AG10803 (cell line): ENCODE data around the gene PHF19.

Source experiments
- DNase-seq: peaks from one replicate; pipeline ENCODE4 v3.0.0; 2010; ENCODE audit warnings: low read depth
- H3K4me3 ChIP-seq: 2 replicates; pipeline ENCODE4 v1.5.1; 2011; ENCODE audit warnings: mild to moderate bottlenecking, low read length, control low read depth
- CTCF ChIP-seq: conservative IDR thresholded peaks from 2 replicates; pipeline ENCODE4 v1.5.1; 2011; ENCODE audit warnings: mild to moderate bottlenecking, low read length, control low read depth, inconsistent platforms

The PHF19 gene

GRCh38 chr9:120863833-120864232, 13.2 kb downstream of the PHF19 start:
- H3K4me3 ChIP-seq, result no peak overlapping the region
- no peak for TF ChIP-seq CTCF
- no peak for DNase-seq

GRCh38 chr9:120862452-120862851, 14.5 kb downstream of the PHF19 start:
- no peak overlapping the region for H3K4me3 ChIP-seq
- no peak for DNase-seq
- no peak for TF ChIP-seq CTCF

GRCh38 chr9:120861935-120862334, 15.1 kb downstream of the PHF19 start:
- TF ChIP-seq CTCF, result no peak
- no peak overlapping the region for H3K4me3 ChIP-seq
- DNase-seq, result no peak

- no peak overlapping the region for H3K4me3 ChIP-seq
- no peak for TF ChIP-seq CTCF
- DNase-seq, result no peak
Observed at GRCh38 chr9:120860083-120860482, 16.9 kb downstream of the PHF19 start.

- H3K4me3 ChIP-seq, result no peak overlapping the region
- no peak for TF ChIP-seq CTCF
- DNase-seq, result no peak
Observed at GRCh38 chr9:120859361-120859760, 17.6 kb downstream of the PHF19 start.

- no peak for DNase-seq
- no peak overlapping the region for H3K4me3 ChIP-seq
- no peak for TF ChIP-seq CTCF
Observed at GRCh38 chr9:120857902-120858301, 19.1 kb downstream of the PHF19 start.

- DNase-seq, result no peak
- TF ChIP-seq CTCF, result no peak
- no peak overlapping the region for H3K4me3 ChIP-seq
Observed at GRCh38 chr9:120857481-120857880, 19.5 kb downstream of the PHF19 start.
